KMS-11 (cell line): Measurements from ENCODE around the gene EIF5.

Experiments
- H2AFZ ChIP-seq: fragments of 200-600 bp; sonication (generic); 2 replicates; pipeline ENCODE4 v1.6.1; 2016; ENCODE audit warnings: antibody characterized with exemption, mixed run types, low read depth
- H3K27ac ChIP-seq: fragments of 200-600 bp; sonication (generic); 2 replicates; pipeline ENCODE4 v1.6.1; 2016; ENCODE audit warnings: mild to moderate bottlenecking, mixed run types
- H3K27me3 ChIP-seq: fragments of 200-600 bp; sonication (generic); 2 replicates; pipeline ENCODE4 v1.6.1; 2017; ENCODE audit warnings: mild to moderate bottlenecking, low read depth, mixed run types, moderate library complexity; ENCODE audit not compliant: insufficient read depth
- H3K36me3 ChIP-seq: fragments of 200-600 bp; sonication (generic); 2 replicates; pipeline ENCODE4 v1.6.1; 2017; ENCODE audit warnings: mild to moderate bottlenecking, mixed run types; ENCODE audit not compliant: insufficient read depth
- H3K4me1 ChIP-seq: fragments of 200-600 bp; sonication (generic); 2 replicates; pipeline ENCODE4 v1.6.1; 2016; ENCODE audit warnings: mild to moderate bottlenecking, low read depth, mixed run types; ENCODE audit not compliant: poor library complexity, severe bottlenecking
- H3K4me2 ChIP-seq: fragments of 200-600 bp; sonication (generic); 2 replicates; pipeline ENCODE4 v1.7.0; 2016; ENCODE audit warnings: mild to moderate bottlenecking, mixed run types
- H3K4me3 ChIP-seq: fragments of 200-600 bp; sonication (generic); IDR thresholded peaks from 2 replicates; pipeline ENCODE4 v1.6.1; 2017; ENCODE audit warnings: low read depth, low read length, mixed read lengths; ENCODE audit not compliant: insufficient read depth
- H3K79me2 ChIP-seq: fragments of 200-600 bp; sonication (generic); 2 replicates; pipeline ENCODE4 v1.6.1; 2016; ENCODE audit warnings: low read depth, mixed run types; ENCODE audit not compliant: insufficient read depth
- H3K9ac ChIP-seq: fragments of 200-600 bp; sonication (generic); 2 replicates; pipeline ENCODE4 v1.6.1; 2016; ENCODE audit warnings: mild to moderate bottlenecking, mixed run types
- H4K20me1 ChIP-seq: fragments of 200-600 bp; sonication (generic); 2 replicates; pipeline ENCODE4 v1.6.1; 2016; ENCODE audit warnings: mild to moderate bottlenecking, mixed run types; ENCODE audit not compliant: insufficient read depth
- CTCF ChIP-seq: fragments of 200-600 bp; sonication (generic); conservative IDR thresholded peaks from 2 replicates; pipeline ENCODE4 v1.6.1; 2017; ENCODE audit warnings: low read depth, mild to moderate bottlenecking, antibody characterized with exemption, low read length, moderate library complexity, mixed read lengths

The EIF5 gene

GRCh38 chr14:103311171-103311997 is 22.7 kb upstream of the EIF5 start:
- Histone ChIP-seq H3K9ac (no peak overlapping the region), H3K4me1 (no peaks in the 10 kb centered on the region), H3K79me2 (no peaks in the 10 kb centered on the region), H4K20me1 (no peaks in the 10 kb centered on the region), H2AFZ (no peak overlapping the region), H3K4me2 (no peak overlapping the region), H3K36me3 (no peaks in the 10 kb centered on the region), H3K4me3 (no peak overlapping the region), H3K27ac (no peak overlapping the region), H3K27me3 (no peaks in the 10 kb centered on the region)
- no peak for TF ChIP-seq CTCF

- Histone ChIP-seq H2AFZ (no peak overlapping the region), H3K4me3 (no peak overlapping the region), H4K20me1 (no peaks in the 10 kb centered on the region), H3K27ac (no peak overlapping the region), H3K36me3 (no peaks in the 10 kb centered on the region), H3K4me1 (no peaks in the 10 kb centered on the region), H3K9ac (no peak overlapping the region), H3K27me3 (no peaks in the 10 kb centered on the region), H3K4me2 (no peak overlapping the region), H3K79me2 (no peaks in the 10 kb centered on the region)
- no peak for TF ChIP-seq CTCF
These were observed 21.9 kb upstream of the EIF5 start for GRCh38 chr14:103312006-103312635.

- H3K4me3 ChIP-seq = no peak overlapping the region
- H3K27ac ChIP-seq = no peak overlapping the region
- no peaks in the 10 kb centered on the region for H4K20me1 ChIP-seq
- TF ChIP-seq CTCF = no peak
- no peaks in the 10 kb centered on the region for H3K4me1 ChIP-seq
- H3K79me2 ChIP-seq = no peaks in the 10 kb centered on the region
- no peaks in the 10 kb centered on the region for H3K36me3 ChIP-seq
- no peak overlapping the region for H2AFZ ChIP-seq
- H3K27me3 ChIP-seq = no peaks in the 10 kb centered on the region
- no peak overlapping the region for H3K9ac ChIP-seq
- no peak overlapping the region for H3K4me2 ChIP-seq
These were observed 20.3 kb upstream of the EIF5 start for GRCh38 chr14:103313704-103314103.

GRCh38 chr14:103314496-103315277 is 19.4 kb upstream of the EIF5 start:
- Histone ChIP-seq H3K9ac (no peak overlapping the region), H2AFZ (no peak overlapping the region), H3K79me2 (no peaks in the 10 kb centered on the region), H3K36me3 (no peaks in the 10 kb centered on the region), H3K27ac (no peak overlapping the region), H3K27me3 (no peaks in the 10 kb centered on the region), H3K4me1 (no peaks in the 10 kb centered on the region), H4K20me1 (no peaks in the 10 kb centered on the region), H3K4me3 (no peak overlapping the region), H3K4me2 (no peak overlapping the region)
- TF ChIP-seq CTCF = no peak
